Measurements from ENCODE around the gene OTX2.

OTX2 gene

DNA sequence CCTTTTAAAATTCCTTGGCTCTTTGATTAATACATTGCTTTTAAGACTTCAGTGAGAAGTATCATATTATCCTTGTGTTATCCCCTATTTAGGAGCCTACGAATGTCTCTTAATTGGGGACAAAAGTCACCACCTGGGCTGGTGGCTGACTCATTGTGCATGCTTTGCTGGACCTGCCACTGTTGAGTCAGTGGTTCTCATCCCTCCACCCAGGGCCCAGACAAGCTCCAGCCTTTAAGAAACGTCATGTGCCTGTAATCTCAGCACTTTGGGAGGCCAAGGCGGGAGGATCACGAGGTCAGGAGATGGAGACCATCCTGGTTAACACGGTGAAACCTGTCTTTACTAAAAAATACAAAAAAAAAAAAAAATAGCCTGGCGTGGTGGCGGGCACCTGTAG is 57.9 kb downstream of the OTX2 start:
- DNase-seq (ENCODE audit: low read depth), result no peak
- no peak for TF ChIP-seq CTCF (IDR thresholded peaks at IDR 0.05; ENCODE audit: insufficient read depth, low read depth, low read length, missing control alignments)
- no peak overlapping the region for H3K4me3 ChIP-seq (ENCODE audit: low read depth, low read length)

DNA sequence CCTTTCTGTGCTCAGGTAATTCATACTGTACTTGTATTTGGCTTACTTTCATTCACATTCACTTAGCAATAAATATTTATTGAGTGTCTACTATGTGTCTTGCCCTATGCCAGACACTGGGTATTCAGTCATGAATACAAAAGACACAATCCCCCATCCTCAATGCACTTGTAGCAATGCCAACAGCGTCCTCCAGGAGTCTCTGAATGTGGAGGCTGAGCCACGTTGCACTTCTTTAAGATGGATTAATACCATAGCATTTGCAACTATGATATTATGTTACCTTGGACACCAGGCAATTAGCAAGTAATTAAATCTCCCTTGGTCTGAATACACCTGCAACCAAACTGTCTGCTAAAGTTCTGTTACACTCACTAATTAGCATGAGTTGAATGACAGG is 58.8 kb downstream of the OTX2 start:
- H3K4me3 ChIP-seq (ENCODE audit: low read depth, low read length), result no peak overlapping the region
- no peak for DNase-seq (ENCODE audit: low read depth)
- no peak for TF ChIP-seq CTCF (IDR thresholded peaks at IDR 0.05; ENCODE audit: insufficient read depth, low read depth, low read length, missing control alignments)

All from GM12865 (cell line).